ENCODE measurements around the gene WDR43. TPM values are rescaled to one million over a fixed set of nuclear protein-coding genes. Genes with fewer than 3 reads are reported as not detected.

Gene WDR43
- total RNA-seq, 6 experiments from 2014 or later, result 17.9 to 23.8 (median 22.5) TPM

DNA sequence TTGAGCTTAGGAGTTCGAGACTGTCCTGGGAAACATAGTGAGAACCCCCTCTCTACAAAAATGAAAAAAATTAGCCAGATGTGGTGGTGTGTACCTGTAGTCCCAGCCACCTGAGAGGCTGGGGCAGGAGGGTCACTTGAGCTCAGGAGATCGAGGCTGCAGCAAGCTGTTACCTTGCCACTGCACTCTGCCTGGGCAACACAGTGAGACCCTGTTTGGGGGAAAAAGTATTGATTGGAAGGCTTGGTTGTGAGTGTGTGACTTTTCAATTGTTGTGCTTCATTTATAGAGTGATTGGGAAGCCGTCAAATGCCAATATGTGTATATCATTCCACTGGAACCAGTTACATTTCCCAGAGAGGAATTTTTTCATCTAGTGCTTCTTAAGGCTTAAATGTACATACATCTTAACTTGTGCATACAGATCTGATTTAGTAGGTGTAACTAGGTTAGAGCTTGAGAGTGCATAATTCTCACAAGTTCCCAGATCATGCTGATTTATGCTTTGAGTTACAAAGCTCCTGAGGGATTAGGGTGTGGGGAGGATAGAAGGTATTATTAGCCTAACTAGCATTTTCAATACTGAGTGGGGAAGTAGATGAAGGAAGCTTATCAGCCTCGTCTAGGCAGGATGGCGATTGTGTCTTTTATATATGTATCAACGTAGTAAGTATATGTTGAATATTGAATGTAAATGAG, 15.3 kb downstream of the WDR43 start:
- H3K4me1 ChIP-seq, result no peaks in the 10 kb centered on the region
- H3K27ac ChIP-seq, result no peak overlapping the region
- H3K27me3 ChIP-seq, result no peaks in the 10 kb centered on the region
- TF ChIP-seq, protein P1, sequence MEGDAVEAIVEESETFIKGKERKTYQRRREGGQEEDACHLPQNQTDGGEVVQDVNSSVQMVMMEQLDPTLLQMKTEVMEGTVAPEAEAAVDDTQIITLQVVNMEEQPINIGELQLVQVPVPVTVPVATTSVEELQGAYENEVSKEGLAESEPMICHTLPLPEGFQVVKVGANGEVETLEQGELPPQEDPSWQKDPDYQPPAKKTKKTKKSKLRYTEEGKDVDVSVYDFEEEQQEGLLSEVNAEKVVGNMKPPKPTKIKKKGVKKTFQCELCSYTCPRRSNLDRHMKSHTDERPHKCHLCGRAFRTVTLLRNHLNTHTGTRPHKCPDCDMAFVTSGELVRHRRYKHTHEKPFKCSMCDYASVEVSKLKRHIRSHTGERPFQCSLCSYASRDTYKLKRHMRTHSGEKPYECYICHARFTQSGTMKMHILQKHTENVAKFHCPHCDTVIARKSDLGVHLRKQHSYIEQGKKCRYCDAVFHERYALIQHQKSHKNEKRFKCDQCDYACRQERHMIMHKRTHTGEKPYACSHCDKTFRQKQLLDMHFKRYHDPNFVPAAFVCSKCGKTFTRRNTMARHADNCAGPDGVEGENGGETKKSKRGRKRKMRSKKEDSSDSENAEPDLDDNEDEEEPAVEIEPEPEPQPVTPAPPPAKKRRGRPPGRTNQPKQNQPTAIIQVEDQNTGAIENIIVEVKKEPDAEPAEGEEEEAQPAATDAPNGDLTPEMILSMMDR (IDR thresholded peaks at IDR 0.05), result no peak
- TF ChIP-seq POLR2A (IDR thresholded peaks at IDR 0.05), result no peak
- WGBS (ENCODE audit: insufficient coverage, low coverage, low lambda C conversion rate, missing lambda C conversion rate), result 89% methylated on average over 6 of the region's 6 CpGs
- ATAC-seq (no peak), DNase-seq (no peak)
- intact Hi-C loops (cut with DNase I), result no loop called here
- H3K4me3 ChIP-seq, result no peak overlapping the region
- H3K9me3 ChIP-seq, result no peaks in the 10 kb centered on the region
- peaks cover 6 to 73% (median 36%) of the 10 kb centered on the region in 4 donors for H3K36me3 ChIP-seq

DNA sequence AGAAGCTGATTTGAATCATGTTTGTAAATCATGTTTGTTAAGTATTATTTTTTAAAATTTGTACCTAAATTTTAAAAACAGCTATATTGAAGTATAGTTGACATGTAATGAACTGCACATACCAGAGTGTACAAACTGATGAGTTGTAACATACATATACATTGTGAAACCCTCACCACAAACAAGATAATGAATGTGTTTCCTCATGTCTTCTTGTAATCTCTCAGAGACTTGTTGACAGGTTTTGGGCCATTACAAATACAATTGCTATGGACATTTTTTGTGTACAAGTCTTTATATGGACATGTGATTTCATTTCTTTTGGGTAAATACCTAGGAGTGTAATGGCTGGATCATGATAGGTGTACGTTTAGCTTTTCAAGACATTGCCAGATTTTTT, 21.5 kb downstream of the WDR43 start:
- Histone ChIP-seq H3K36me3 (peaks cover 0 to 63% (median 27%) of the 10 kb centered on the region in 4 donors), H3K4me3 (no peak overlapping the region), H3K27ac (no peak overlapping the region), H3K4me1 (no peaks in the 10 kb centered on the region), H3K27me3 (no peaks in the 10 kb centered on the region), H3K9me3 (no peaks in the 10 kb centered on the region)
- no peak for DNase-seq
- intact Hi-C loops (cut with DNase I), result no loop called here
- TF ChIP-seq, protein P1 (IDR thresholded peaks at IDR 0.05), result no peak
- no peak for TF ChIP-seq POLR2A (IDR thresholded peaks at IDR 0.05)
- 100% methylated on average over 1 of the region's 1 CpG for WGBS (ENCODE audit: insufficient coverage, low coverage, low lambda C conversion rate, missing lambda C conversion rate)
- no peak for ATAC-seq

DNA sequence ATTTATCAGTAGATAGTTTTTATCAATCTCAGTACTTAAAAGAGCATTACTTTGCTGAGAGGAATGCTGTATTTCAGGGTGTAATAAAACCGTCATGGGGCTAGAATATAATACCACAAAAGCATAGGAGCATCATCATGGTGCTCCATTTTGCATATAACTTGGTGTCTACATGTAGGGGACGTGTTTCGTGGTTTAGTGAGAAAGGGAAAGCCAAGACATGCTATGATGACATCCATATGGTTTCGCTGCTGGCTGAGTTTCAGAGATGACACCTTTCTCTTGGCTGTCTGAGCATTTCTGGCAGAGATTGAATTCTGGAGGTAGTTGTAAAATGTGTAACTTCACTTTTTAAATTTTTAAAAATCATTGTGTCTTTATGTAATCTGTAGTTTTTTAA, 32.4 kb downstream of the WDR43 start:
- ATAC-seq, result no peak

DNA sequence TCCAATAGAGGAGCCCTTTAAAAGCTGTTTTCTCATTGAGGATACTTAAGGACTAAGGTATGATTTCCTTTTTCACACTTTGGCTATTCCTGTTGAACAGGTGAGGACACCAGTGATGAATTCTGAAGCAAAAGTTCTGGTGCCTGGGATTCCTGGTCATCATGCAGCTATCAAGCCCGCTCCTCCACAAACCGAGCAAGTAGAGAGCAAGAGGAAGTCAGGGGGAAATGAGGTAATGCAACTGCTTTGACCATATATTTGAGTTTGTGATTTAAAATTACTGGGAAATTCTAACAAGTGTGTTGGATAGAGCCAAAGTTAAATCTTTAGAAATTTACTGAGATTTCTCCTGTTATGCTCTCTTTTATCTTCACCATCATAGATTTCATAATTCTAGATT, 33.0 kb downstream of the WDR43 start:
- Histone ChIP-seq H3K27me3 (no peaks in the 10 kb centered on the region), H3K9me3 (no peaks in the 10 kb centered on the region), H3K4me3 (no peak overlapping the region), H3K36me3 (peaks cover 0 to 81% (median 34%) of the 10 kb centered on the region in 4 donors), H3K4me1 (no peaks in the 10 kb centered on the region), H3K27ac (no peak overlapping the region)
- TF ChIP-seq, protein P1 (IDR thresholded peaks at IDR 0.05), result no peak
- TF ChIP-seq POLR2A (IDR thresholded peaks at IDR 0.05), result no peak
- ATAC-seq (no peak), DNase-seq (no peak)
- intact Hi-C loops (cut with DNase I), result no loop called here
- 82% methylated on average over 2 of the region's 2 CpGs for WGBS (ENCODE audit: insufficient coverage, low coverage, low lambda C conversion rate, missing lambda C conversion rate)

More for the DNA sequence above, 32.4 kb downstream of the WDR43 start:
- intact Hi-C loops (cut with DNase I), result no loop called here
- WGBS (ENCODE audit: insufficient coverage, low coverage, low lambda C conversion rate, missing lambda C conversion rate), result 84% methylated on average over 4 of the region's 4 CpGs
- TF ChIP-seq POLR2A (IDR thresholded peaks at IDR 0.05), result no peak
- TF ChIP-seq, protein P1 (IDR thresholded peaks at IDR 0.05), result no peak
- Histone ChIP-seq H3K27ac (no peak overlapping the region), H3K9me3 (no peaks in the 10 kb centered on the region), H3K27me3 (no peaks in the 10 kb centered on the region), H3K4me1 (no peaks in the 10 kb centered on the region), H3K36me3 (peaks cover 0 to 77% (median 35%) of the 10 kb centered on the region in 4 donors), H3K4me3 (no peak overlapping the region)
- DNase-seq, result no peak

Measured in right lobe of liver (tissue), 6 donors.